ENCODE data around the gene TNFRSF19.

DNA sequence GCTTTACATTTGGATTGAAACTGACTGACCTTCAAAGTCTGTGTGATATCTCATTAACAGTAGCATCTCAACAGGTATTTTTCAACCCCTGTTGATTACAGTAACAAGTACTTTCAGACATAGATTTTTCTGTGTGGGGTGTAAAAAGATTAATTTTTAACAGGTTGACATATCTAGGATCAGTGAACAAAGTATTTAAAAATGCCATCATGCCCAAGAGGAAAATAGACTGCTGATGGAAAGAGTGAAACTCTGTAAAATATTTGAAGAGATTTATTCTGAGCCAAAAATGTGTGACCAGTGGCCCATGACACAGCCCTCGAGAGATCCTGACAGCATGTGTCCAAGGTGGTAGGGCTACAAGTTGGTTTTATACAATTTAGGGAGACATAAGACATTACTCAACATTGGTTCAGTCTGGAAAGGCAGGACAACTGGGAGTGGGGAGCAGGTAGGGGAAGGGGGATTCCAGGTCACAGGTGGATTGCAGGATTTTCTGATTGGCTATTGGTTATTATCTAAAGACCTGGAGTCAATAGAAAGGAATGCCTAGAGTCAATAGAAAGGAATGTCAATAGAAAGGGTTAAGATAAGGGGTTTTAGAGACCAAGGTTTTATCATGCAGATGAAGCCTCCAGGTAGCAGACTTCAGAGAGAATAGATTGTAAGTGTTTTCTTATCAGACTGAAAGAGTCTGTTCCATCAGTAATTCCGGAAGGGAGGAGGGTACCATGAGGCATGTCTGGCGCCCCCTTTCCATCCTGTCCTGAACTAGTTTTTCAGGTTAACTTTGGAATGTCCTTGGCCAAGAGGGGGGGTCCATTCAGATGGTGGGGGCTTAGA, 29.1 kb downstream of the TNFRSF19 start:
- TF ChIP-seq, protein P1, sequence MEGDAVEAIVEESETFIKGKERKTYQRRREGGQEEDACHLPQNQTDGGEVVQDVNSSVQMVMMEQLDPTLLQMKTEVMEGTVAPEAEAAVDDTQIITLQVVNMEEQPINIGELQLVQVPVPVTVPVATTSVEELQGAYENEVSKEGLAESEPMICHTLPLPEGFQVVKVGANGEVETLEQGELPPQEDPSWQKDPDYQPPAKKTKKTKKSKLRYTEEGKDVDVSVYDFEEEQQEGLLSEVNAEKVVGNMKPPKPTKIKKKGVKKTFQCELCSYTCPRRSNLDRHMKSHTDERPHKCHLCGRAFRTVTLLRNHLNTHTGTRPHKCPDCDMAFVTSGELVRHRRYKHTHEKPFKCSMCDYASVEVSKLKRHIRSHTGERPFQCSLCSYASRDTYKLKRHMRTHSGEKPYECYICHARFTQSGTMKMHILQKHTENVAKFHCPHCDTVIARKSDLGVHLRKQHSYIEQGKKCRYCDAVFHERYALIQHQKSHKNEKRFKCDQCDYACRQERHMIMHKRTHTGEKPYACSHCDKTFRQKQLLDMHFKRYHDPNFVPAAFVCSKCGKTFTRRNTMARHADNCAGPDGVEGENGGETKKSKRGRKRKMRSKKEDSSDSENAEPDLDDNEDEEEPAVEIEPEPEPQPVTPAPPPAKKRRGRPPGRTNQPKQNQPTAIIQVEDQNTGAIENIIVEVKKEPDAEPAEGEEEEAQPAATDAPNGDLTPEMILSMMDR (IDR thresholded peaks at IDR 0.05) = no peak
- TF ChIP-seq POLR2A (IDR thresholded peaks at IDR 0.05) = no peak
